ENCODE data around the gene NUDT3.
"Not testable (repeated sequence)": the region's sequence is repeated elsewhere in the genome, so short reads cannot be mapped to it uniquely, and the experiment has no call there.

Gene NUDT3

GRCh38 chr6:34373511-34373910 is 19.0 kb downstream of the NUDT3 start:
- no peak for DNase-seq (ENCODE audit: extremely low read depth, insufficient read length)
- Histone ChIP-seq H3K4me3 (replicated peaks; ENCODE audit: low read depth, low read length) (no peak overlapping the region), H3K36me3 (ENCODE audit: control insufficient read depth, insufficient read depth, low read length) (no peaks in the 10 kb centered on the region), H3K27me3 (replicated peaks; ENCODE audit: control insufficient read depth, insufficient read depth, low read length) (no peaks in the 10 kb centered on the region)
- no peak for TF ChIP-seq CTCF (IDR thresholded peaks at IDR 0.05; ENCODE audit: insufficient read depth, low read length, poor library complexity, severe bottlenecking)

- DNase-seq (ENCODE audit: extremely low read depth, insufficient read length); H3K4me3 ChIP-seq (replicated peaks; ENCODE audit: low read depth, low read length); H3K27me3 ChIP-seq (replicated peaks; ENCODE audit: control insufficient read depth, insufficient read depth, low read length); H3K36me3 ChIP-seq (ENCODE audit: control insufficient read depth, insufficient read depth, low read length): not testable (repeated sequence)
Measured at GRCh38 chr6:34371865-34372264, 20.6 kb downstream of the NUDT3 start.

GRCh38 chr6:34370361-34370760 is 22.1 kb downstream of the NUDT3 start:
- no peak for TF ChIP-seq CTCF (IDR thresholded peaks at IDR 0.05; ENCODE audit: insufficient read depth, low read length, poor library complexity, severe bottlenecking)
- no peak for DNase-seq (ENCODE audit: extremely low read depth, insufficient read length)
- H3K4me3 ChIP-seq (replicated peaks; ENCODE audit: low read depth, low read length): no peak overlapping the region
- H3K27me3 ChIP-seq (replicated peaks; ENCODE audit: control insufficient read depth, insufficient read depth, low read length): no peaks in the 10 kb centered on the region
- no peaks in the 10 kb centered on the region for H3K36me3 ChIP-seq (ENCODE audit: control insufficient read depth, insufficient read depth, low read length)

GRCh38 chr6:34369385-34369784 is 23.1 kb downstream of the NUDT3 start:
- Histone ChIP-seq H3K36me3 (ENCODE audit: control insufficient read depth, insufficient read depth, low read length) (no peaks in the 10 kb centered on the region), H3K4me3 (replicated peaks; ENCODE audit: low read depth, low read length) (no peak overlapping the region), H3K27me3 (replicated peaks; ENCODE audit: control insufficient read depth, insufficient read depth, low read length) (no peaks in the 10 kb centered on the region)
- DNase-seq (ENCODE audit: extremely low read depth, insufficient read length): no peak
- no peak for TF ChIP-seq CTCF (IDR thresholded peaks at IDR 0.05; ENCODE audit: insufficient read depth, low read length, poor library complexity, severe bottlenecking)

- Histone ChIP-seq H3K27me3 (replicated peaks; ENCODE audit: control insufficient read depth, insufficient read depth, low read length) (no peaks in the 10 kb centered on the region), H3K4me3 (replicated peaks; ENCODE audit: low read depth, low read length) (no peak overlapping the region), H3K36me3 (ENCODE audit: control insufficient read depth, insufficient read depth, low read length) (no peaks in the 10 kb centered on the region)
- no peak for TF ChIP-seq CTCF (IDR thresholded peaks at IDR 0.05; ENCODE audit: insufficient read depth, low read length, poor library complexity, severe bottlenecking)
- DNase-seq (ENCODE audit: extremely low read depth, insufficient read length): no peak
Measured at GRCh38 chr6:34366639-34366921, 25.9 kb downstream of the NUDT3 start.

- not testable (repeated sequence) for DNase-seq (ENCODE audit: extremely low read depth, insufficient read length); H3K36me3 ChIP-seq (ENCODE audit: control insufficient read depth, insufficient read depth, low read length); H3K27me3 ChIP-seq (replicated peaks; ENCODE audit: control insufficient read depth, insufficient read depth, low read length); H3K4me3 ChIP-seq (replicated peaks; ENCODE audit: low read depth, low read length)
Measured at GRCh38 chr6:34365781-34366638, 26.5 kb downstream of the NUDT3 start.

- not testable (repeated sequence) for H3K4me3 ChIP-seq (replicated peaks; ENCODE audit: low read depth, low read length); H3K27me3 ChIP-seq (replicated peaks; ENCODE audit: control insufficient read depth, insufficient read depth, low read length); H3K36me3 ChIP-seq (ENCODE audit: control insufficient read depth, insufficient read depth, low read length); DNase-seq (ENCODE audit: extremely low read depth, insufficient read length)
Measured at GRCh38 chr6:34363681-34364075, 28.8 kb downstream of the NUDT3 start.
